Natural killer cell (primary cell): ENCODE data around the gene UBE2J1. TPM values are rescaled to one million over a fixed set of nuclear protein-coding genes. Genes with fewer than 3 reads are reported as not detected.

ENCODE experiments used
- ATAC-seq, 3 donors: fragments of 150-1000 bp in 2 of 3; fragments of 200-7000 bp in 1 of 3; cut with Tn5 transposase; 1 replicate in 1 of 3; 2 replicates in 2 of 3; pipeline ENCODE4 v1.10.0; 2021; ENCODE audit warnings: mild to moderate bottlenecking in 2 of 3, moderate library complexity in 2 of 3
- DNase-seq, 2 donors: peaks; one replicate each; pipeline versions ENCODE4 v3.0.0 to v3.0.0-alpha.2; 2013 to 2021; ENCODE audit warnings: mixed read lengths in 1 of 2
- H3K27ac ChIP-seq: one replicate; pipeline ENCODE4 v1.5.1; 2013; ENCODE audit warnings: mild to moderate bottlenecking, low read length
- H3K27me3 ChIP-seq: one replicate; pipeline ENCODE4 v1.6.1; 2013; ENCODE audit warnings: low read length; ENCODE audit not compliant: control insufficient read depth, insufficient read depth
- H3K36me3 ChIP-seq: one replicate; pipeline ENCODE4 v1.6.1; 2013; ENCODE audit warnings: low read length; ENCODE audit not compliant: control insufficient read depth, insufficient read depth
- H3K4me1 ChIP-seq: one replicate; pipeline ENCODE4 v1.6.1; 2013; ENCODE audit warnings: low read length; ENCODE audit not compliant: control insufficient read depth, insufficient read depth
- H3K4me3 ChIP-seq: one replicate; pipeline ENCODE4 v1.5.1; 2013; ENCODE audit warnings: low read length
- H3K9me3 ChIP-seq: one replicate; pipeline ENCODE4 v1.6.1; 2013; ENCODE audit warnings: low read length; ENCODE audit not compliant: control insufficient read depth, insufficient read depth
- H3K27ac Mint-ChIP-seq, 2 donors: one replicate each; pipeline ENCODE4 v1.8.0; 2022; ENCODE audit warnings: mild to moderate bottlenecking in 2 of 2, mixed read lengths in 2 of 2, moderate library complexity in 1 of 2
- H3K27me3 Mint-ChIP-seq, 2 donors: one replicate each; pipeline ENCODE4 v1.8.0; 2022; ENCODE audit warnings: low read depth in 2 of 2, mixed read lengths in 2 of 2
- H3K36me3 Mint-ChIP-seq: one replicate; pipeline ENCODE4 v1.8.0; 2022; ENCODE audit warnings: mixed read lengths
- H3K4me1 Mint-ChIP-seq, 2 donors: one replicate each; pipeline ENCODE4 v1.8.0; 2022; ENCODE audit warnings: mixed read lengths in 2 of 2
- H3K4me3 Mint-ChIP-seq: one replicate; pipeline ENCODE4 v1.8.0; 2022; ENCODE audit warnings: mild to moderate bottlenecking, moderate library complexity, mixed read lengths
- H3K9me3 Mint-ChIP-seq, 2 donors: one replicate each; pipeline ENCODE4 v1.8.0; 2022; ENCODE audit warnings: mixed read lengths in 2 of 2
- CTCF ChIP-seq: fragments of 200-600 bp; IDR thresholded peaks from one replicate; pipeline ENCODE4 v1.8.0; 2022; ENCODE audit warnings: antibody characterized with exemption
- WGBS: methylation state at CpG from one replicate; pipeline ENCODE4 v1.1.7; 2013; ENCODE audit warnings: missing lambda C conversion rate; ENCODE audit not compliant: insufficient coverage; 5-methylcytosine and 5-hydroxymethylcytosine counted together
- intact Hi-C: fragments of 100-400 bp; cut with micrococcal nuclease; formaldehyde crosslinking; loops from one replicate; pipeline ENCODE4 v1.14.2; 2022
- total RNA-seq, 4 donors: library from RNA; stranded (reverse); fragments of 120-200 nt in 1 of 4; gene quantifications; one replicate each; pipeline versions ENCODE4 v1.2.3 to v1.2.4, GENCODE V29; 2013 to 2022

The UBE2J1 gene
- total RNA-seq, 3 donors from 2014 or later (not counting 1 experiment from before 2014, with no cell fraction given) = 34.1 to 58.1 (median 45.9) TPM

GRCh38 chr6:89388846-89389245, 36.3 kb upstream of the UBE2J1 start:
- H3K27me3 Mint-ChIP-seq = peaks cover 20 to 49% of the 10 kb centered on the region in 2 donors
- no peak for TF ChIP-seq CTCF
- H3K36me3 Mint-ChIP-seq = no peaks in the 10 kb centered on the region
- no peaks in the 10 kb centered on the region for H3K4me1 Mint-ChIP-seq
- no peak overlapping the region for H3K27ac Mint-ChIP-seq
- no peaks in the 10 kb centered on the region for H3K27me3 ChIP-seq
- no peak overlapping the region for H3K4me3 Mint-ChIP-seq
- peaks cover 0 to 2% of the 10 kb centered on the region in 2 donors for H3K9me3 Mint-ChIP-seq
- intact Hi-C loops = no loop called here
- no peaks in the 10 kb centered on the region for H3K4me1 ChIP-seq
- WGBS = 92% methylated on average over 6 of the region's 6 CpGs
- H3K27ac ChIP-seq = no peak overlapping the region
- ATAC-seq (no peak), DNase-seq (no peak)
- H3K36me3 ChIP-seq = no peaks in the 10 kb centered on the region
- H3K4me3 ChIP-seq = no peak overlapping the region
- peaks cover 3% of the 10 kb centered on the region for H3K9me3 ChIP-seq

GRCh38 chr6:89387516-89388201, 35.1 kb upstream of the UBE2J1 start:
- Histone ChIP-seq H3K4me3 (no peak overlapping the region), H3K36me3 (no peaks in the 10 kb centered on the region), H3K4me1 (no peaks in the 10 kb centered on the region), H3K27me3 (no peaks in the 10 kb centered on the region), H3K9me3 (no peaks in the 10 kb centered on the region), H3K27ac (no peak overlapping the region)
- no peak for ATAC-seq
- no peak for DNase-seq
- Mint-ChIP-seq H3K27ac (no peak overlapping the region), H3K9me3 (no peaks in the 10 kb centered on the region), H3K4me3 (no peak overlapping the region), H3K36me3 (no peaks in the 10 kb centered on the region), H3K27me3 (peaks cover 20 to 46% of the 10 kb centered on the region in 2 donors), H3K4me1 (no peaks in the 10 kb centered on the region)
- 74% methylated on average over 9 of the region's 9 CpGs for WGBS
- no peak for TF ChIP-seq CTCF
- intact Hi-C loops = no loop called here

- no peaks in the 10 kb centered on the region for H3K9me3 Mint-ChIP-seq
- H3K4me3 Mint-ChIP-seq = no peak overlapping the region
- intact Hi-C loops = no loop called here
- DNase-seq = no peak
- H3K27ac Mint-ChIP-seq = no peak overlapping the region
- no peak for ATAC-seq
- no peaks in the 10 kb centered on the region for H3K9me3 ChIP-seq
- no peak overlapping the region for H3K4me3 ChIP-seq
- no peaks in the 10 kb centered on the region for H3K4me1 Mint-ChIP-seq
- H3K36me3 ChIP-seq = no peaks in the 10 kb centered on the region
- no peaks in the 10 kb centered on the region for H3K4me1 ChIP-seq
- WGBS = 94% methylated on average over 6 of the region's 6 CpGs
- H3K27ac ChIP-seq = no peak overlapping the region
- H3K27me3 ChIP-seq = no peaks in the 10 kb centered on the region
- peaks cover 20 to 47% of the 10 kb centered on the region in 2 donors for H3K27me3 Mint-ChIP-seq
- H3K36me3 Mint-ChIP-seq = no peaks in the 10 kb centered on the region
- TF ChIP-seq CTCF = no peak
These were observed 34.5 kb upstream of the UBE2J1 start for GRCh38 chr6:89386917-89387491.
